GM18520 (cell line): ENCODE data around the gene TMEM42.

ENCODE experiments used
- ATAC-seq: cut with Tn5 transposase; IDR thresholded peaks from one replicate; pipeline ENCODE4 v1.9.1; 2021; ENCODE audit not compliant: unreplicated experiment

The TMEM42 gene

GRCh38 chr3:44906997-44907396 lies 45.3 kb downstream of the TMEM42 start:
- no peak for ATAC-seq

GRCh38 chr3:44907612-44908011 lies 45.9 kb downstream of the TMEM42 start:
- ATAC-seq = no peak

- ATAC-seq = no peak
Measured at GRCh38 chr3:44909063-44909462, 47.4 kb downstream of the TMEM42 start.

- no peak for ATAC-seq
Measured at GRCh38 chr3:44910693-44911092, 49.0 kb downstream of the TMEM42 start.

GRCh38 chr3:44913868-44914468 lies 52.3 kb downstream of the TMEM42 start:
- no peak for ATAC-seq

- no peak for ATAC-seq
Measured at GRCh38 chr3:44914936-44915335, 53.2 kb downstream of the TMEM42 start.
